SH-SY5Y (cell line): ENCODE data around the gene CIZ1.

ENCODE experiments used
- GATA2 ChIP-seq: IDR thresholded peaks from 2 replicates; pipeline ENCODE4 v1.6.1; 2011; ENCODE audit warnings: mild to moderate bottlenecking, low read depth, low read length
- GATA3 ChIP-seq: IDR thresholded peaks from 2 replicates; pipeline ENCODE4 v1.6.1; 2011; ENCODE audit warnings: low read depth, mild to moderate bottlenecking, low read length, moderate library complexity

GRCh38 chr9:128185979-128186965 is 5.1 kb downstream of the CIZ1 start:
- TF ChIP-seq GATA3 (no peak), GATA2 (no peak)
